IMR-90 (cell line): ENCODE data around the gene ZFP2. TPM values are rescaled to one million over a fixed set of nuclear protein-coding genes. Genes with fewer than 3 reads are reported as not detected.
"Not testable (repeated sequence)": the region's sequence is repeated elsewhere in the genome, so short reads cannot be mapped to it uniquely, and the experiment has no call there.

Experiments used
- ATAC-seq: fragments of 200-7000 bp; cut with Tn5 transposase; 2 replicates; pipeline ENCODE4 v1.9.1; 2020; ENCODE audit warnings: low read depth, mild to moderate bottlenecking, moderate library complexity
- BruUV-seq: library from RNA; stranded (reverse); fragments of 400-500 nt; replicated peaks from 2 replicates; lab custom pipeline; 2021; lab: Mats Ljungman, UMichigan
- CTCF ChIA-PET: fragments of 300-600 bp; formaldehyde crosslinking; extraction: SDS; loops from one replicate; lab custom pipeline; 2021; ENCODE audit warnings: antibody characterized with exemption; lab: Yijun Ruan, JAX
- POLR2A ChIA-PET: fragments of 300-600 bp; sonication (Branson Sonifier 250); formaldehyde crosslinking; loops from one replicate; lab custom pipeline; 2022; ENCODE audit warnings: antibody characterized with exemption; ENCODE audit not compliant: unreplicated experiment; lab: Charles Lee
- DNase-seq: peaks from one replicate; pipeline ENCODE4 v3.0.0; 2013
- H2AFZ ChIP-seq: replicated peaks from 2 replicates; pipeline ENCODE3; 2013; ENCODE audit warnings: low read length, mild to moderate bottlenecking; ENCODE audit not compliant: poor library complexity
- H2AK5ac ChIP-seq: 2 replicates; pipeline ENCODE4 v1.6.1; 2013; ENCODE audit warnings: low read depth, low read length, inconsistent platforms
- H2AK9ac ChIP-seq: replicated peaks from 2 replicates; pipeline ENCODE3; 2013; ENCODE audit warnings: mild to moderate bottlenecking, low read depth, low read length, moderate library complexity; ENCODE audit not compliant: poor library complexity
- H2BK120ac ChIP-seq: 2 replicates; pipeline ENCODE4 v1.6.1; 2013; ENCODE audit warnings: low read depth, low read length, inconsistent platforms
- H2BK15ac ChIP-seq: 3 replicates; pipeline ENCODE4 v1.6.1; 2013; ENCODE audit warnings: low read depth, low read length, inconsistent platforms
- H2BK20ac ChIP-seq: 2 replicates; pipeline ENCODE4 v1.6.1; 2013; ENCODE audit warnings: low read depth, mild to moderate bottlenecking, inconsistent platforms, low read length, moderate library complexity
- H2BK5ac ChIP-seq: 2 replicates; pipeline ENCODE4 v1.6.1; 2013; ENCODE audit warnings: mild to moderate bottlenecking, low read depth, low read length, inconsistent platforms; ENCODE audit not compliant: poor library complexity, severe bottlenecking
- H3K14ac ChIP-seq: replicated peaks from 2 replicates; pipeline ENCODE4 v1.6.1; 2013; ENCODE audit warnings: low read depth, low read length, inconsistent platforms
- H3K18ac ChIP-seq: 2 replicates; pipeline ENCODE4 v1.6.1; 2013; ENCODE audit warnings: low read depth, low read length, control low read depth
- H3K23ac ChIP-seq: 2 replicates; pipeline ENCODE4 v1.6.1; 2013; ENCODE audit warnings: low read depth, low read length, inconsistent platforms
- H3K27ac ChIP-seq: 2 replicates; pipeline ENCODE4 v1.5.1; 2013; ENCODE audit warnings: mild to moderate bottlenecking, control low read depth, low read length; ENCODE audit not compliant: insufficient read depth
- H3K27me3 ChIP-seq: 2 replicates; pipeline ENCODE4 v1.6.1; 2013; ENCODE audit warnings: low read length; ENCODE audit not compliant: control insufficient read depth, insufficient read depth
- H3K36me3 ChIP-seq: 2 replicates; pipeline ENCODE4 v1.6.1; 2013; ENCODE audit warnings: low read length, mixed read lengths; ENCODE audit not compliant: control insufficient read depth, insufficient read depth
- H3K4ac ChIP-seq: 2 replicates; pipeline ENCODE4 v1.6.1; 2013; ENCODE audit warnings: low read depth, low read length, inconsistent platforms
- H3K4me1 ChIP-seq: 2 replicates; pipeline ENCODE4 v1.6.1; 2013; ENCODE audit warnings: low read length, mixed read lengths; ENCODE audit not compliant: control insufficient read depth, insufficient read depth
- H3K4me2 ChIP-seq: 2 replicates; pipeline ENCODE4 v1.6.1; 2013; ENCODE audit warnings: low read depth, mild to moderate bottlenecking, control low read depth, low read length, moderate library complexity
- H3K4me3 ChIP-seq: 2 replicates; pipeline ENCODE4 v1.5.1; 2013; ENCODE audit warnings: low read depth, mild to moderate bottlenecking, control low read depth, low read length, moderate library complexity; ENCODE audit not compliant: insufficient read depth
- H3K56ac ChIP-seq: 2 replicates; pipeline ENCODE4 v1.6.1; 2013; ENCODE audit warnings: low read length, inconsistent platforms; ENCODE audit not compliant: insufficient read depth; ENCODE audit errors: extremely low read depth
- H3K79me1 ChIP-seq, 2 experiments: 2 replicates each; pipeline ENCODE4 v1.6.1; 2013; ENCODE audit warnings: low read length in 2 of 2, inconsistent platforms in 1 of 2, low read depth in 1 of 2
- H3K9ac ChIP-seq: 2 replicates; pipeline ENCODE4 v1.6.1; 2013; ENCODE audit warnings: low read depth, low read length, control low read depth
- H3K9me1 ChIP-seq: 2 replicates; pipeline ENCODE4 v1.6.1; 2013; ENCODE audit warnings: low read length, inconsistent platforms; ENCODE audit not compliant: insufficient read depth
- H3K9me3 ChIP-seq: 2 replicates; pipeline ENCODE4 v1.6.1; 2013; ENCODE audit warnings: low read length; ENCODE audit not compliant: control insufficient read depth, insufficient read depth
- H4K20me1 ChIP-seq: 2 replicates; pipeline ENCODE4 v1.6.1; 2013; ENCODE audit warnings: low read length, inconsistent platforms; ENCODE audit not compliant: insufficient read depth
- H4K5ac ChIP-seq: 2 replicates; pipeline ENCODE4 v1.6.1; 2013; ENCODE audit warnings: mild to moderate bottlenecking, low read depth, low read length, control low read depth
- H4K8ac ChIP-seq, 2 experiments: 2 replicates each; pipeline ENCODE4 v1.6.1; 2013; ENCODE audit warnings: low read depth in 2 of 2, low read length in 2 of 2, control low read depth in 1 of 2, inconsistent platforms in 1 of 2
- H4K91ac ChIP-seq: 2 replicates; pipeline ENCODE4 v1.6.1; 2013; ENCODE audit warnings: low read depth, low read length, inconsistent platforms; ENCODE audit not compliant: insufficient read depth
- MAFK ChIP-seq: IDR thresholded peaks from 2 replicates; pipeline ENCODE4 v1.6.1; 2012; ENCODE audit warnings: low read depth, low read length, improper control_type of control experiment
- WGBS, 2 experiments: methylation state at CpG; one replicate each; pipeline versions ENCODE4 v1.1.5 to v1.1.7; 2013; ENCODE audit warnings: missing lambda C conversion rate in 2 of 2; ENCODE audit not compliant: insufficient read length in 1 of 2; ENCODE audit errors: extremely low coverage in 2 of 2; 5-methylcytosine and 5-hydroxymethylcytosine counted together
- dilution Hi-C: fragments of 300-500 bp; cut with HindIII; formaldehyde crosslinking; loops from one replicate; pipeline ENCODE4 v1.14.3; 2018; ENCODE audit warnings: low sequenced_read_pairs; ENCODE audit not compliant: unreplicated experiment
- in situ Hi-C: fragments of 300-500 bp; cut with MboI; formaldehyde crosslinking; loops from 3 replicates; pipeline ENCODE4 v1.14.3; 2019; ENCODE audit warnings: low sequenced_read_pairs, inconsistent platforms, mixed read lengths
- intact Hi-C: fragments of 100-400 bp; cut with micrococcal nuclease; formaldehyde crosslinking; loops from 2 replicates; pipeline ENCODE4 v1.10.0; 2022
- polyA plus RNA-seq, 3 experiments: library from polyadenylated mRNA; depleted of rRNA; stranded (reverse); fragments of >200 nt; gene quantifications; 2 replicates each; pipeline ENCODE4 v1.2.3, GENCODE V29; 2012; ENCODE audit warnings: low replicate concordance in 1 of 3
- total RNA-seq: library from RNA; depleted of rRNA; stranded (reverse); fragments of >200 nt; gene quantifications from 2 replicates; pipeline ENCODE4 v1.2.3, GENCODE V29; 2012
- TF ChIP-seq, protein P1 (sequence below): fragments of 150-350 bp; IDR thresholded peaks from 2 replicates; pipeline ENCODE4 v1.6.1; 2017; ENCODE audit warnings: mild to moderate bottlenecking, antibody characterized with exemption, low read length, low read depth

ZFP2 gene
- total and polyA plus RNA-seq, 2 of the 4 experiments (the other 2 are of a cell fraction) = 0.18 to 0.19 TPM

DNA sequence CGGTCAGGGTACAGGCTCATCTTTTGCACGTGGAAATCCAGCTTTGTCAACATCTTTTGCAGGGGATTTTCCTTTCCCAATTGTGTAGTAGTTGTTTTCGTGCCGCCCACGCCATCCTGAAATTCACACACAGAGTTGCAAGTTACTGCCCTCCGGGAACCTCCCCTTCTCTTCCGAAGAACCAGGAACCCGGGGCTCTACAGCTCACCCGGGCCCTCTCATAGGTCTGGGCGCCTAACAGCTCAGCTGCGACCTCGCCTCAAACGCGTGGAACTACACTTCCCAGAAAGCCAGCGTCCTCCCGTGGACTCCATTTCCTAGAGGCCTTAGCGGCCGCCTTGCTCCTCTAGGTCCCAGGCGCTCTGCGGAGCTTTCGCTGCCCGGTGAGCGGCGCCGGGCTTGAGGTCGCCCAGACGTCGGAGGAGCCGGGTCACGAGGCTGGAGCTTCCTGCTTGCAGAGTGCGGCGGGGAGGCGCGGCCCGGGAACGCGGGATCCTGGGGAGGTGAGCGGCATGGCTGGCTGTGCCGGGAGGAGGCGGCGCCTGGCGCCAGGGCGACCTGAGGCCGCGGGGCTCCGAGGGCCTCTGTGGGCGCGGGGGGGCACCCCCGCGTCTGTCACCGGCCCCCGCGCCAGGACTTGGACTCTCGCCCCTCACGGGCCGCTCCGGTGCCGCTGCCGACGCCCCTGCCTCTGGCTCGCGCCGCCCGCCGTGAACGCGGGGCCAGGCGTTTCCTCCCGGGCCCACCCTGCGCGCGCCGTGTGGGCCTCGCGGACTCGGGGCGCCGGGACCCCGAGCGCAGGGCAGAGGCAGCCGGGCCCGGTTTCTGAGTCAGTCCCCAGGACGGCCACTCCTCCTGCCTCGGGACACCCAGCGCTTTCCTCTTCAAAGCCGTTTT, 35.8 kb upstream of the ZFP2 start, which contains the start of gene ZNF354B (continued):
- TF ChIP-seq, protein P1, sequence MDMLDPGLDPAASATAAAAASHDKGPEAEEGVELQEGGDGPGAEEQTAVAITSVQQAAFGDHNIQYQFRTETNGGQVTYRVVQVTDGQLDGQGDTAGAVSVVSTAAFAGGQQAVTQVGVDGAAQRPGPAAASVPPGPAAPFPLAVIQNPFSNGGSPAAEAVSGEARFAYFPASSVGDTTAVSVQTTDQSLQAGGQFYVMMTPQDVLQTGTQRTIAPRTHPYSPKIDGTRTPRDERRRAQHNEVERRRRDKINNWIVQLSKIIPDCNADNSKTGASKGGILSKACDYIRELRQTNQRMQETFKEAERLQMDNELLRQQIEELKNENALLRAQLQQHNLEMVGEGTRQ = peak; percentile 66
- no peak for TF ChIP-seq MAFK

DNA sequence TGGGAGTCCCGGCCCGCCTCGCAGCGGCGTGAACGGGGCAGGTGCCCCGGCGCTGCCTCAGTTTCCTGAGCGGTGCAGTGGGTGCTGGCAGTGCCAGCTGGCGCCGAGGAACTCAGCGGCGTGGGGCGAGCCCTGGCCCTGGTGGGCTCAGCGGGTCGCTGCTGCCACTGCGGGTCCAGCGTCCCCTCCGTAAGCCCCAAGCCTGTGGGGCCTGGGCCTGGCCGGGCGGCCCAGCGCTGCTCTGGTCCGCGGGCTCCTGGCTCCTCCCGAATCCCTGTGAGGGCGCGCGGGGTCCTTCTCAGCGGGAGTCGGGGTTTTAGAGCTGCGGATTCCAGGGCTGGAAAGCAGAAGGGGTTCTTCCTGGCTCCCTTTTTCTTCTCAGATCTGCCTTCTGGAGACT, 35.1 kb upstream of the ZFP2 start:
- H3K18ac ChIP-seq, H2AK5ac ChIP-seq, POLR2A ChIA-PET, H3K9me1 ChIP-seq, DNase-seq, H3K27me3 ChIP-seq, CTCF ChIA-PET, H3K23ac ChIP-seq, H4K20me1 ChIP-seq, H3K4me1 ChIP-seq, H4K91ac ChIP-seq, intact Hi-C loops, H2BK15ac ChIP-seq, in situ Hi-C loops, H3K4ac ChIP-seq, H2BK120ac ChIP-seq, H3K56ac ChIP-seq, H4K5ac ChIP-seq, H3K4me2 ChIP-seq, H3K27ac ChIP-seq, BruUV-seq, H4K8ac ChIP-seq, H2AK9ac ChIP-seq, H3K14ac ChIP-seq, H2BK5ac ChIP-seq, H2BK20ac ChIP-seq, H3K9ac ChIP-seq, H3K9me3 ChIP-seq: not testable (repeated sequence)
- peaks cover 10 to 19% of the 10 kb centered on the region in 2 experiments for H3K79me1 ChIP-seq
- no CpG with 5 or more reads among the region's 31 CpGs for WGBS, 2 experiments
- dilution Hi-C loops = loop anchor here (10.0 kb wide), 1 partner anchor 136 kb away; no protein-coding TSS in a partner anchor
- peak; percentile 25 for ATAC-seq
- H3K36me3 ChIP-seq = peaks cover 17% of the 10 kb centered on the region
- H2AFZ ChIP-seq = peak overlapping the region; percentile 96
- H3K4me3 ChIP-seq = peak overlapping the region; percentile 73
